ENCODE data around the gene MSL2.

DNA sequence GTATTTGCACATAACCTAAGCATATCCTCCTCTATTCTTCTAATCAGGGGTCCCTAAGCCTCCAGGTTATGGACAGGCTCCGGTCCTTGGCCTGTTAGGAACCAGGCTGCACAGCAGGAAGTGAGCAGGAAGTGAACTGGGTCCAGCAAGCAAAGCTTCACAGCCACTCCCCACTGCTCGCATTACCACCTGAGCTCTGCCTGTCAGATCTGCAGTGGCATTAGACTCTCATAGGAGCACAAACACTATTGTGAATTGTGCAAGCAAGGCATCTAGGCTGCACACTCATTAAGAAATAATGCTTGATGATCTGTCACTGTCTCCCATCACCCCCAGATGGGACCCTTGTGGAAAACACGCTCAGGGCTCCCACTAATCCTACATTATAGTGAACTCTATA, 9.8 kb downstream of the MSL2 start:
- TF ChIP-seq, protein P1, sequence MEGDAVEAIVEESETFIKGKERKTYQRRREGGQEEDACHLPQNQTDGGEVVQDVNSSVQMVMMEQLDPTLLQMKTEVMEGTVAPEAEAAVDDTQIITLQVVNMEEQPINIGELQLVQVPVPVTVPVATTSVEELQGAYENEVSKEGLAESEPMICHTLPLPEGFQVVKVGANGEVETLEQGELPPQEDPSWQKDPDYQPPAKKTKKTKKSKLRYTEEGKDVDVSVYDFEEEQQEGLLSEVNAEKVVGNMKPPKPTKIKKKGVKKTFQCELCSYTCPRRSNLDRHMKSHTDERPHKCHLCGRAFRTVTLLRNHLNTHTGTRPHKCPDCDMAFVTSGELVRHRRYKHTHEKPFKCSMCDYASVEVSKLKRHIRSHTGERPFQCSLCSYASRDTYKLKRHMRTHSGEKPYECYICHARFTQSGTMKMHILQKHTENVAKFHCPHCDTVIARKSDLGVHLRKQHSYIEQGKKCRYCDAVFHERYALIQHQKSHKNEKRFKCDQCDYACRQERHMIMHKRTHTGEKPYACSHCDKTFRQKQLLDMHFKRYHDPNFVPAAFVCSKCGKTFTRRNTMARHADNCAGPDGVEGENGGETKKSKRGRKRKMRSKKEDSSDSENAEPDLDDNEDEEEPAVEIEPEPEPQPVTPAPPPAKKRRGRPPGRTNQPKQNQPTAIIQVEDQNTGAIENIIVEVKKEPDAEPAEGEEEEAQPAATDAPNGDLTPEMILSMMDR (conservative IDR thresholded peaks at IDR 0.05; ENCODE audit: low read depth, low read length), result no peak
- no peak for TF ChIP-seq SMC3 (IDR thresholded peaks at IDR 0.05; ENCODE audit: low read depth, low read length)
- no peak for TF ChIP-seq POLR2A (IDR thresholded peaks at IDR 0.05; ENCODE audit: low read depth, low read length)
- TF ChIP-seq RFX5 (IDR thresholded peaks at IDR 0.05; ENCODE audit: low read depth, low read length), result no peak
- TF ChIP-seq RAD21 (IDR thresholded peaks at IDR 0.05; ENCODE audit: low read length), result no peak
- no peak for TF ChIP-seq MAZ (IDR thresholded peaks at IDR 0.05; ENCODE audit: borderline replicate concordance, low read depth, low read length)
- no peak for TF ChIP-seq RCOR1 (IDR thresholded peaks at IDR 0.05; ENCODE audit: insufficient replicate concordance, low read length)
- no peak for TF ChIP-seq MAFK (IDR thresholded peaks at IDR 0.05; ENCODE audit: low read depth, low read length)
- no peak for TF ChIP-seq FOS (IDR thresholded peaks at IDR 0.05; ENCODE audit: low read depth, low read length)
- no peak for TF ChIP-seq USF2 (IDR thresholded peaks at IDR 0.05; ENCODE audit: low read depth, low read length)
- TF ChIP-seq NFE2L2 (IDR thresholded peaks at IDR 0.05; ENCODE audit: low read depth, low read length), result no peak
- TF ChIP-seq BHLHE40 (IDR thresholded peaks at IDR 0.05; ENCODE audit: low read depth, low read length), result no peak

Measured in IMR-90 (cell line).